ENCODE measurements around the gene AGAP3.

AGAP3 gene

DNA sequence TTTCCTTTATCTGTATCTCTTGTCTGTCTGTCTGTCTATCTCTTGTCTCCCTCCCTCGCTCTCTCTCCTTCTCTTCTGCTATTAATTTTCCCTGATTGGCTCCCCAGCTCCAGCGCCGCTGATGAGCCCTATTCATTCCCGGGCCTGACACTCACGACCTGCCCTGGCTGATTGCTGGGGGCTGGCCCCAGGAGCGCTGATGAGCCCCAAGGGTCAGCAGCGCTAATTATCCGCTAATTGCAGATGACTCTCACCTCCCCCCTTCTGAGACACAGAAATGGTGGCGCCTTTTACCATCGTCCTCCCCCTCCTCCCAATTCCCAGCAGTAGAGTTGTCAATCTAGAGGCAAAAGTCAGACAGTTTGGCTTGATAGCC lies 82.5 kb downstream of the AGAP3 start:
- DNase-seq = no peak

DNA sequence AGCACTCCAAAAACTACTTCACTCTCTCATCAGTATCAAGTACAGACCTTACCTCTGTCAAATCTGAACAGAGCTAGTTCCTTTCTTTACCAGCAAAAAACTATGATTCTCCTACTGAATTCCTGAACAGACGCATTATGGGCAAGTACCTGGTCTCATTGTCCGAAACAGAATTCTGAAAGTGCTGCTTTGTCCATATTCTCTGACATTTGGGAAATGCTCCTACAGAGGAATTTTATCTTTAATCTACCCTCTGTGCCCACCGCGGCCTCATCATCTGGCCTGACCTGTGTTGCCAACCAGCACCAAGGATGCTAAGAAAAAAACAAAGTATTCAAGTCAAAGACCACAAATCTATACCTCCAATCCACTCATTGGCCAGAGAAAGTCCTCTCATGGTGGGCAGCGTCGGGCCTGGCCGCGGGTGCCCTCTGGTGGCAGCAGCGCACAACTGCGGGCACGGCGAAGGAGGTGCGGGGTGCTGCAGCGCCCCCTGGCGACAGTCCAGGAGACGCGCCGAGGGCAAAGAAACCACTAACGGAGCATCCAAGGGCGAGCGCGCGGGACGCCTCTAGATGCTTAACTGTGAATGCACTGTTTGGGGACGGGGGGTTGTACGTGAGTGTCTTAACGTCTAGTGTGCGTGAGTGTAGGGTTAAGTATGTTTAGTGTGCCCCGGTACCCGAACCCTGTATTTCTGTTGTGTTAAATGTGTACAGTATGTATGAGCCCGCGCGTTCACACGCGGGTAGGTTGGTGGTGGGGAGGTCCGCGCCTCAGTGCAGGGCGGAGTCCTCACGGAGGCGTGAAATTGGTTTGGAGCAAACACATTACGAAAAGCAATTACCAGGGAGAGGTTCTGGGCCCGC lies 86.2 kb downstream of the AGAP3 start:
- DNase-seq = peak; percentile 76

DNA sequence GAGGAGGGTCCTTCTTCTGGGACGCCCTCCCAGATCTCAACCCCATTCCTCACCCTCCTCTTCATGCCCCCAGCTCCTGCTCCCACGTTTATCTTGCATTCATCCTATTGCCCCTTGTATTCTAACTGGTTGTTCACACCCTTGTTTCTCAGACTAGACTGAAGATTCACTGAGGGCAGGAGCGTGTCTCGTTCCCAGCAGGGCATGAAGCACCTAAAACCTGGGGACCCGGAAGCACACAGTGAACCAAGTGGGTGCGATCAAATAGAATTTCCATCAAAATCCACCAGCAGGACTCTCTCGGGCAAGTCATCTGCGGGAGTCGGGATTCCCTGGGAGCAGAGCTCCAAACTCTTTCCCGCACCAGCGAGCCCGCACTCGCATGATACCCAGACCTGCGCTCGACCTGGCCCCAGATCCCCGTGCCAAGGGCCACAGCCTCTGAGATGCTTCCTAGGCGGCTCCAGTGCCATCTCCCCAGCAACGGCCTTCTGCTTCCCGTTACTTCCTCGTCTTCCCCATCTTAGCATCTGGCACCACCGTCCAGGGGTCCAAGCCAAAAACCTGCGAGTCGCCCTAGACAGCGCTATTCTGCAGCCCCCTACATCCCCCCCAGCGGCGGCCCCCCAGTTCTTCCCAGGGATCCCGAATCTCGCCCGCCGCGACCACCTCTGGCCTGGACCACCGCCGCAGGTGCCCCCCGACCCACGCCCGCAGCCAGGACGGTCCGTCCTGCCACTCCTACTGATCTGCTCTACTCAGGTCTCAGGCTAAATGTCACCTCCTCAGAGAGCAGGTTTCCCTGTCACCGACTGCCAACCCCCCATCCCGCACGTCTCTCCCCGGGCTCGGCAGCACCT lies 87.3 kb downstream of the AGAP3 start:
- no peak for DNase-seq

DNA sequence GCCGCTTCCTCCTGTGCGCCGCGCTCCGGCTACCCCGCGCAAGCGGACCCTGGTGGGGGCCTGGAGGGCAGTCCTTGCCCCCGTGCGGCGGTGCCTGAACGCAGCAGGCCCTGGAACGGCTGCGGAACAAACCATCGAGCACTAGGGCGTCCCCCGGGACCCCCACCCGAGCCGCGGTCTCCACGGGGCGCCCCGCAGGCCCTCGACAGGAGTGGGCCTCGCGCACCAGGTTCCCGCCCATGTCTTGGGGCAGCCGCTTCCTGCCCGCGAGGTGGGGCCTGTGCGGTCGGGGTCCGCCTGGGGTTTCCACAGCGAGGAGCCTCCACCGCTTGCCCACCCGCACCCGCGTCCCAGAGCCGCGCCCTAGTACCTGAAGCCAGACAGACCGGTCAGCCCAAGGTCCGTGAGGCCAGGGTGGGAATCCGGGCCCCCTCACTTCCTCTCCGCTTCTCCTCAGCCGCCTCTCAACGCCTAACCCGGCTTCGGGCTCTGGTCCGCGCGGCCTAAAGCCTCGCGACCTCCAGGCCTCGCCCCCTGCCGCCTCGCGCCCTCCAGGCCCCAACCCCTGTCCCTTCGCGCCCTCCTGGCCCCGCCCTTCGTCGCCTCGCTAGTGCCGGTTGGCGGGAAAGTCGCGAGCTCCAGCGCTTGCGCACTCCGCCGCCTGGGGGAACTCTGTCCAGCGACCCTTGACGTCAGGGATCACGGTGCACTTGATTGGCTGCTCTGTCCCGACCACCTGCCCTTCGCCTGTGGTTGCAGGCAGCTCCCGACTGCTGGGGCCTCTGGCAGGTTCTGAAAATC lies 88.2 kb downstream of the AGAP3 start:
- DNase-seq = peak; percentile 12

DNA sequence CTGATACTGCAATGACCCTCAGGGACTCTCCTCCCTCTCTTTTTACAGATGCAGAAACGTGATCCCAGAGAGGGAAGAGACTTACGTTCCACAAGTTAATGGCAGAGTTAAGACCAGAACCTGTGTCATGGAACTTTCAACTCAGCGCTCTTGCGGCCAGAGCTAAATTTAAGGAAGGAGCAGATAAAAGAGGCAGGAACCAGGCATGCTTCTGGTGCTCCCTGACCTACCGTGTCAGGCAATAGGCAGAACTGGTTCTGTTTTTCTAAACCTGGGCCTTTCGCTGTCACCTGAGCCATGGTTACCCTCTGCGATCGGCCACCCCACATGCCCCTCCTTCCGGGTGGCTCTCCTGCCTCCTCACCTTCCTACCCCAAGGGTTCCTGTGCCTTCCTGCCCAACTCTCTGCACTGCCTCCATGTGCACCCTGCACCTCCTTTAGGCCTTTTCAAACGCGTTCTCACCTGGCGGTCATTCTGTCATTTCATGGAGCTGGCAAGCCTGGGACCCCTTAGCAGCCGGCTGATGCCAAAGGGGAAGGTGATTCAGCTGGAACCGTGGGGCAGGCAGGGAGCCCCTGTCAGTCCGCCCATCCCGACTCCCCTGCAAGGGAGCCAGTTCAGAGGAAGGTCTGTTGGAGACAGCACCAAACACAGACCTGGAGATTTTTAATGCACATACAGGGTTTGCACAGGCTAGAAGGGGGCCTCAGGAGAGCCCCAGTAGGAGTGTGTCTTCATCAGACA lies 88.9 kb downstream of the AGAP3 start:
- no peak for DNase-seq

DNA sequence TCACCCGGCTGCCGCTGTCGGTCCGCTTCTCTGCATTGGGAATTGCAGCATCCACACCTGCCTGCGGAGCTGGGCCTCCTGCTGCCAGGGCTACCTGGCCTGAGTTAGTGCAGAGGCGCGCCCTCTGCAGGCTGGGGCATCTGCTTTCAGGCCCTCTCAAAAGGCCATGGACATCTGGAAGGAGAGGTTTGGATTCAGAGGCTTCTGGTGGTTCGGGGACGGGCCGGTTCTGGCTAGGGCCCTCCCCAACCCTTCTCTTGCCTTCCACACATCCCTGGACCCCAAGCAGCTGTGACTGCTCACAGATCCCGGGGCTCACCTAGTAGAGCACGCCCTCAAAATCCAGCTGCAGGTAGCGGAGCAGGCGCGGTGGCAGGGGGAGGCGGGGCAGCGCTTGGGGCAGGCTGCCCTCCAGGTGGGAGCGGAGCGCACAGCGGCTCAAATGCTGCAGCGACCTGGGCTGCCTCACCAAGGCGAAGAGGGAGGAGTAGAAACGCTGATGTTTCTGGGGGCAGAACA lies 89.6 kb downstream of the AGAP3 start:
- DNase-seq = no peak

DNA sequence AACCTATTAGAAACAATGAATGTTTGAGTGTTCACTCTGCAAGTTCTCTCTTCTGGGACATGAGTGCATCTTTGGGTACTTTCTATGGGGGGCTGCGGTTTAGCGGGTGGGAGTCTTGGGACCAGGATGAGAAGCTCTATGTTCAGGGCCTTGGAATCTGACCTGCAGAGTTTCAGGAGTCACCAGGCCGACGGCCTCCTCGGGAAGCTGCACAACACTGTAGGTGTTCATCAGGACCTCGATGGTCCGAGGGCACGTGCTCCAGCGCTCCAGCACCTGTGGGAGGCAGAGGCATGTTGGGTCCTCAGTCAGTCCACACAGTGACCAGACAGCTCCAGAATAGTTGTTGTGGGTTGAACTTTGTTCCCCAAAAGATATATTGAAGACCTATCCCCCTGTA lies 90.1 kb downstream of the AGAP3 start:
- no peak for DNase-seq

DNA sequence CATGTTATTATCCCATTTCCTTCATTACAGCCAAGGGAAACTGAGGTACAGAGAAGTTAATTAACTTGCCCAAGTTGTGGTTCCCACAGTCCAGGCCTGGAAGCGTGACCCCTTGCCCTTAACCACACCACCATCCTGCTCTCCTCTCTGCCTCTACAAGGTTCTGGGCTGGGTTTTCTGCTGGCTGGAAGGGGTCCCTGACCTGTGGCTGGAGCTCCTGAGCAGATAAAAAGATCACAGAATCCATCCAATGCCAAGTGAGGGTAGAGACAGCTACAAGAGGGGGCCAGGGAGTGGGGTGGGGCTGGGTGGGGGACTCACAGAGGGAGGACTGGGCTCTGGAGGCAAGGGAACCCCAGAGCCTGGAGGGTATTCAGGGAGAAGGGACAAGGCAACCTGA lies 91.0 kb downstream of the AGAP3 start:
- no peak for DNase-seq

DNA sequence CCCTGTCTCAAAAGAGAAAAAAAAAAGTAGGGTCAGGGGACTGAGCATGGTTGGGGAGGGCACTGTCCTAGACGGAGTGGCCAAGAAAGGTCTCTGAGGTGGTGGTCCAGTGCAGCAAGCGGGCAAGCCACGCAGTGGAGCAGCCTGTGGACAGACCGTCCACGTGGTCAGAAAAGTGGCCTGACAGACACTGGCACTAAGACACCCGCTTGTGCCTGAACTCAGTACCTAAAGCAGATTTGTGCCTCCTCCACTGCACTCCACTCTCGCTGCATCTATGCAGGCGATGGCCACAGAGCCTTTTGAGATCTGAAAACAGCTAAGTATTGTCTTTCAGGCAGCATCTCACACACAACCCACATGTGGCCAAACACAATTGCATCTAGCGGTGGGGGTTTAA lies 92.0 kb downstream of the AGAP3 start:
- DNase-seq = no peak

DNA sequence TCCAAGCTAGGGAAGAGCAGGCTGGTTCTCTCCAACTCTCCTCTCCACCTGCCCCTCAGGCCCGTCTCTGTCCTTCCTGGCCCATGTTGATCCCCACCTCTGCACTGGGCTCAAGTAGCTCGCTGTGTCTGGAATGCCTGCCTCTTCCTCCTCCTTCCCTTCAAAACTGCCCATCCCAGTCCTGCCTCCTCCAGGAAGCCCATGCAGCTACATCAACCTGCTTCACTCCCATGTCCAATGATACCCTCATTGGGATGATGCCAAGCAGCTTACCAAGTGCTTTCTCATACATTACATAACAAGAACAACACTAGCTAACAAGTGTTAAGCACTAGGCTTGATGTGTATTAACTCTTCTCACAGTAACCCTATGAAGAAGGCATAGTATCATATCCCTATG lies 92.6 kb downstream of the AGAP3 start:
- DNase-seq = no peak

DNA sequence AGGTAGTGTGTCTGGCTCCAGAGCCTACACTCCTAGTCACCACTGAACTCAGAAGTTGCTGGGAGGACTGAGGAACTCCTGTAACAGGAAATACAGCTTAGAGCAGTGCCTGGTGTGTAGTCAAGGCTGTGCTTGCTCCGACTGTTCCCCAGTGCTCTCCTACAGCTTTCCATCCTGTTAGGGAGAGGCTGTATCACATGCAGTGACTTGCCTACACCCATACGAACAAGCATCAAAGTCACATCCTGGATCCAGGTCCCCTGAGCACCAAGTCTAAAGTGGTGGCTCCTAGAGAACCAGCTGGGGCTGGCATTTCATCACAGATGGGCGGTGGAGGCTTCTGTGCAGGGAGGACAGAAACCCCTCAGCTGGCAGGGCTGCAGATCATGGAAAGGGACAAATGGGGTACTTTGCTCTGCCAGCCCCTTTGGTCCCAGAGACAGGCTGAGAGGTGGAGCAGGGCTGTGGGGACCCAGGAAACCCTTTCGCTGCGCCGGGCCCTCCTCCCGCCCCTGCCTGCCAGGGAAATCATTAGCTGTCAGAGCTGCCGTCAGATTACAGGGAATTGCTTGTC lies 93.1 kb downstream of the AGAP3 start:
- DNase-seq = no peak

DNA sequence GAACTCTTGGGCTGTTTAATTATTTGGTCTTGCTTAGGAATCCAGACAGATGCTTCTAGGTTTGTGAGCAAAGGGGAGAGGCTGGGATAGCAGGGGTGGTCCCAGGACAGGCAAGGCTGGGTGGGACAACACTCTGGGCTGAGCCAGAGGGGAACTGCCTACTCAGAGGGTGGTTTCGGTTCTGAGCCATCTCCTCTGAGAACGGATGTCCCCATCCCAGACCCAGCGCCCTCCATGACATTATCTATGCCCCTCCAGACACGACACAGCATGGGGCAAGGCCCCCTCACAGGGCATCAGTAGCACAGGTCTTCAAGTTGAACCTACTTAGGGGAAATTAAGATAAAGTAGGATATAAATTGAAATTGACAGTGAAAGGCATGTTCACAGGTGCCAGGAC lies 93.7 kb downstream of the AGAP3 start:
- DNase-seq = no peak

DNA sequence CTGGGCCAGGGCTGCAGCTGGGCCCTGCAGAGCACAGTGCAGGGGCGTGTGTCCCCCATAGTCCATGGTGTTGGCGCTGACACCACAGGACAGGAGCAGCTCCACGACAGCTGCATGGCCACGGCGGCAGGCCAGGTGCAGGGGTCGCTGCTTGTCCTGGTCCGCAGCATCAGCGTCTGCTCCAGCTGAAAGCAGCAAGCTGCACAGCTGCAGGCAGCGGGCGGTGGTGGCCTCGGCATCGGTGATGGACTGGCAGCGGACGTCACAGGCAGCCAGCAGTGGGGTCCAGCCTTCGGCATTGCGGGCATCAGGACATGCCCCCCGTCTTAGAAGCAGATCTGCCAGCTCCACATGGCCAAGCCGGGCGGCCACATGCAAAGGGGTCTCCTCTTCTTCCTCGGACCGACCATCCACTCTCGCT lies 94.7 kb downstream of the AGAP3 start:
- DNase-seq = no peak

DNA sequence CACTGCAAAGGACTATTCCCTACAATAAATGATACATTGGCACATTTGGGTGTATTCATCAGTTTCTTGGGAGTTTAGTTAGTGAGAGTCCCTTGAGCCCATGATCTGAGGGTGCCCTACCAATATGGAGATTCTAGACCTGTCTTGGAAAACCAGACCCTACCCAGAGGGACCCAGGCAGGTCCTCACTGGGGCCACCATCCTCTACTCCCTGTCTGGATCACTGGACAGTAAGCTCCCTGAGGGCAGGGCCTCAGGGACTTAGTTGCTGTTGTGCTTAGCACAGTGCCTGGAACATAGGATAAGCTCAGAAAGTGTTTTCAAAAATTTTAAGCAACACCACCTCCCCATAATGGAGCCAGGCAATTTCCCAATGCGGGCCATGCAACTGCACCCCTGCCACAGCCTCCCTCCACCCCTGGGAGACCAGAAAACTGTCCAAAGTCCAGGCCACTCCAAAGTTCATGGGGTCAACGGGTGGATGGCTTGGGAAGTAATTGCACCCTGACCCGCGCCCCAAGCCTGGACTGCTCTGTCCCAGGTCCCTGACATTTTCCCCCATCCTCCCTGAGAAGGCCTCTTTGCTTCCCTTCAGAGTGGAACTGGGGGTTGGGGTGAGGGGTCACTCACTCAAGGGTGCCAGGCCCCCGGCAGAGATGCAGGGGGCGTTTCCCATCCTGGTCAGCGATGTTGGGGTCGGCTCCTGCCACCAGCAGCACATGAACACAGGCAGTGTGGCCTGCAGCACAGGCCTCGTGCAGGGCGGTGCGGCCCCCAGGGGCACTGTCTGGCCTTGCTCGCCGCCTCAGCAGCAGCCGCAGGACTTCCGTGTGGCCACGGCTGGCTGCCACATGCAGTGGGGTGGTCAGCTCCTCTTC lies 99.7 kb downstream of the AGAP3 start:
- DNase-seq = no peak

DNA sequence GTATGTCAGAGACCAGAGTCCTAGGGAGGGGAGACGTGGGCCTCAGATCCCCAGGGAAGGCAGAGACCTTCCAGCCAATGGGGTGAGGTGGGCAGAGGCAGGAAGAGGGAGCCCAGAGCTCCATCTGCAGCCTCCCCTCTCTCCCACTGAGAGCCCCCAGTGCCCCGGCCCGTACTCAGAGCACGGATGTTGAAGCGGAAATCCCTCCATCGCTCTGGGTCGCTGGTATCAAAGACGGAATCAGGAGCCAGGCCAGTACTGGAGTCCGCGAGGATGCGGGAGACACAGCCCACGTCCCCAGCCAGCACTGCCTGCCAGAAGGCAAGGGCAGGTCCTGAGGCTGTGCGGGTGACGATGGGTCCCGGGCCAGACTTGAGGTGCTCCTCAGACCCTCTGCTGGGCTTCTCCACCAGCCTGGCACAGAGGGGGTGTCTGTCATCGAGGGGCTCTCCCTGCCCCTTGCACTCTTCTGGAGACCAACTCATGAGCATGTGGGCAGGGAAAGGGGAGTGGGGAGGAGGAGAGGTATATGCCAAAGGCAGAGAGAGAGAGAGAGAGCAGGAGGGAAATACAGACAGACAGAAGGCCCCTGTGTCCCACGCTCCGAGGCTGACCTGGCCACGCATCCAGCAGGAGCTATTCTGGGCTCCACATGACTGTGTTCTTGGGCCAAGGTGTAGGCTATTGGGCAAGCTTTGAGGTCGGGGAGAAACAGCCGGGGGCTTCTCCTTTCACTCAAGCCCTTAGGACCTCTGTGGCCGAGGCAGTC lies 100.5 kb downstream of the AGAP3 start, which contains the start of gene ASB10:
ASB10 (minus strand) TSS at position 611 of the 769 bp plus-strand sequence; CDS start at position 491, 120 bp downstream.
- no peak for DNase-seq

DNA sequence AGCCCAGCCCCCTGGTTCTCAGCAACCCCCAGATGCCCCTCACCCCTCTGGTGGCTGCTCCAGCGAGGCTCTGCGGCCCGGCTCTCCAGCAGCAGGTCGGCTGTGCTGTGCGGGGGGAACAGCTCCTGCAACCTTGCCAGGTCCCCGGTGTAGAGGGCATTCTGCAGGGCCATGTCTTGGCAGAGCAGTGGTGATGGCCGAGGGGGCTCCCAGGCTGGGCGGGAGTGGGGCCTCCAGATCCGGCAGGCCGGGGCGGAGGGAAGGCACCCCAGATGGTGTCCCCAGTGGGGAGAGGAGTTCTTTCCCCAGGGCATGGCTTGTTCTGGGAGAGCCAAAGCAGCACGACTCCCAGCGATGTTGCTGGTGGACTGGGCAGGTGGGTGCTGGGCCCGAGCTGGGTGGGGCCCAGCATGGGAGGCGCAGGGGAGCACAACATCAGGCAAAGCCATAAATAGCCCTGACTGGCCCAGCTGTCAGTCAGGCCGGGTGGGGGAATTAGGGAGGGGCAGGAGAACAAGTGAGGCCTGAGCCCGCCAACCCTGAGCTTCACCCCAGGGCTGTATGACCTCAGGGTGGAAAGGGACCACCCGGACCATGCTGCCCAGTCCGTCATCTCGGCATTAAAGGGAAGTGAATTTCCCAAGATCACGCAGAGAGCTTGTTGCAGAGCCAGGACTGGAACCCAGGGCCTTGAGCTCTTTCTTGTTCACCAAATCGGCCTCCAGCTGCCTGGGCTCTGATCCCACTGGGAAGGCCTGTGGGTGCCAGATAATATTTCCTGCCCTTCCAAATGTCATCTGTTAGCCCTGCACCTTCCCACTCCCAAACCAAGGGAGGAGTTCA lies 101.4 kb downstream of the AGAP3 start:
- no peak for DNase-seq

DNA sequence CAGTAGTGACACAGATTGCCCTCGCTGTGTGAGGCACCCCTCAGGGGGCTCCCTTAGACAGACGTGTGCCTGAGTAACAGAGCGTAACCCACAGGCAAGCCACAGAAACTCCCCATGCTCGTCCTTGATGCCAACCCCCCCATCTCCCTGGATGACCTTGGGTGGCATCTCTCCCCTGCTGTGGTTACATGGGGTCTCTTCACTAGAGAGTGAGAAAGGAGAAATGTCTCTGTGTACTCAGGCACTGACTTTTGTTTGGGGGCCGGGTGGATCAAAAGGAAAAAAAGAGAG lies 101.9 kb downstream of the AGAP3 start:
- no peak for DNase-seq

DNA sequence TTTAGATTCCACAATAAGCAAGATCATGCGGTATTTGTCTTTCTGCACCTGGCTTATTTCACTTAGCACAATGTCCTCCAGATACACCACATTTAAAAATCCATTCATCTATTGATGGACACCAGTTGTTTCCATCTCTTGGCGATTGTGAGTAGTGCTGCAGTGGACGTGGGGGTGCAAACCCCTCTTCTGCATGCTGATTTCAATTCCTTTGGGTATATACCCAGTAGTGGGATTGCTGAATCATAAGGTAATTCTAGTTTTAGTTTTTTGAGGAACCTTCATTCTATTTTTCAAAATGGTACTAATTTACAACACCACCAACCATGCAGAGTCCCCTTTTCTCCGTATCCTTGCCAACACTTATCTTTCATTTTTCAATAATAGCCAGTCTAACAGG lies 102.8 kb downstream of the AGAP3 start:
- DNase-seq = no peak

DNA sequence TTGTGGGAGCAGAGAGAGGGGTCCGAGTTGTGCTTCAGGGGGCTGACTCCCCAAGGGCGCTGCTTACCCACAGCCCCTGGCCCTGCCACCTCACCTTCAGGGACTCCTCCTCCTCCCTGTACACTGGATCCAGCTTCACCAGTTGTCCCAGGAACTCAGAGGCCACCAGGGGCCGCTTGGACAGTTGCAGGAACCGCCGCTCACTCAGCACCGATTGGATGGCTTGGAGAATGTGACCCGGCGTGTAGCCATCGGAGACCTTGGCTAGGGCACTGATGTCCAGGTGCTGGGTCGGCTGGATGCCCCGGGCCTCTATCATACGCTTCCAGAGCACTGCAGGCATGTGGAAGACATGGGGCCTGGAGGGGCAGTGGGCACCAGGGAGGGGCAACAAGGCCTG lies 105.3 kb downstream of the AGAP3 start:
- no peak for DNase-seq
